ENCODE measurements around the gene DPH7.

DNA sequence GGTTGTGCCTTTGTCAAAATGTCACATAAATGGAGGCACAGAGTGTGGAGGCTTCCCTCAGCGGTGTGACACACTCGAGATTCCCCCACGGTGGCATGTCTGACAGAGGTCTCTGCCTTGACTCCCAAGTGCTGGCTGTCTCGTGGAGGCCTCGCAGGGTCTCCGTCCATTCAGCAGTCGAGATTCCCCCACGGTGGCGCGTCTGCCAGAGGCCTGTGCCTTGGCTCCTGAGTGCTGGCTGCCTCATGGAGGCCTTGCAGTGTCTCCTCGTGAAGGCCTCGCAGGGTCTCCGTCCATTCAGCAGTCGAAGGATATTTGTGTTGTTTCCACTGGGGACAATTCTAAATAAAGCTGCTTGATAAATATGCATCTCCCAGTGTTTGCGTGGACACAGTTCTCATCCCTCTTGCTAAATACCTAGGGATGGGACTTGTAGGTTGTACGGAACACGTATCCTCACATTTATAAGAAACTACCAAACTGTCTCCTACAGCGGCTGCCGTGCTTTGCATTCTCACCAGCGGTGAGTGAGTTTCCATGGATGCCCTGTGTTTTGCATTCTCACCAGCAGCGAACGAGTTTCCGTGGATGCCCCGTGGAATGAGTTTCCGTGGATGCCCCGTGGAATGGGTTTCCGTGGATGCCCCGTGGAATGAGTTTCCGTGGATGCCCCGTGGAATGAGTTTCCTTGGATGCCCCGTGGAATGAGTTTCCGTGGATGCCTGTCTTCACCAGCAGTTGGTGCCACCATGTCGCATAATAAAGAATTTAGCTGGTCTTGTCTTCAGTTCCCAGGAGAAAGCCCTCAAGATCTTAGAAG, 54.4 kb downstream of the DPH7 start:
- TF ChIP-seq POLR2AphosphoS5 (IDR thresholded peaks at IDR 0.05; ENCODE audit: low read depth, low read length) (no peak), POLR2A (IDR thresholded peaks at IDR 0.05; ENCODE audit: low read depth, low read length) (no peak), SPI1 (IDR thresholded peaks at IDR 0.05; ENCODE audit: low read depth, low read length) (no peak), TAF1 (IDR thresholded peaks at IDR 0.05; ENCODE audit: low read depth, low read length) (no peak), POU2F2 (IDR thresholded peaks at IDR 0.05; ENCODE audit: low read depth, low read length) (no peak)
